ENCODE results near the gene TAF11L12. TPM values are rescaled to one million over a fixed set of nuclear protein-coding genes. Genes with fewer than 3 reads are reported as not detected.
"Not testable (repeated sequence)": the region's sequence is repeated elsewhere in the genome, so short reads cannot be mapped to it uniquely, and the experiment has no call there.

Gene TAF11L12
- total RNA-seq, 4 donors from 2014 or later = not detected

DNA sequence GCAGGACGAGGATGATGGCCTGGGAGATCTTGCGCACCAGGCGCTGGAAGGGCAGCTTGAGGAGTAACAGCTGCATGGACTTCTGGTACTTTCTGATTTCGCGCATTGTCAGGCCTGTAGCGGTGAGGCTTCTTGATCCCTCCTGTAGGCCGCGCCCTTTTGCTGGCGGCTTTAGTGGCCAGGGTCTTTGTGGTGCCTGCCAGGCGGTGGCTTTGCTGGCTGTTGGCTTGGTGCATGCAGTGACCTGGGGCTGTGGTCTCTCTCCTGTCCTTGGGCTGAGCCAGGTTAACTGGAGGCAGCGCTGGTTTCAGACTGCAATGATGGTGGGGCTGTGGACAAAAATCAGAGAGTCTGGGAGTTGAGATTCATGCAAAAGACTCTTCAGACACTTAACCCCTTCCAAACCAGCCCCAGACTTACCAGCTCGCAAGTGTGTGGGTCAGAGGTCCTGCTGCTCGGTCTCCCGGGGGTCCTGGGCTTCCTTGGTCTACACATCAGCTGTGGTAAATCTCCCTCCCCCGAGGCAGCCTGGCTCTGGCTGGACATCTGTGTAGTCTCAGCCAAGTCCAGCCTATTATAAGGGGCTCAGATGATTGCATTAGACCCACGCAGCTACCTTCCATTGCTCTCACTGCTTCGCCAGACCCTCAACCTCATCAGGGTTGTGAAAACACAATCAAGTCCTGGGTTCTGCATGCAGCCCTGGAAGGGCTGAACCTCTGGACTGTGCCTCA is 4.8 kb downstream of the TAF11L12 start:
- intact Hi-C loops (cut with DNase I; ENCODE audit: low total_unique reads) = no loop called here
- Histone ChIP-seq H3K4me3 (no peak overlapping the region), H3K4me1 (no peaks in the 10 kb centered on the region), H3K27me3 (no peaks in the 10 kb centered on the region), H3K27ac (no peak overlapping the region), H3K36me3 (no peaks in the 10 kb centered on the region), H3K9me3 (no peaks in the 10 kb centered on the region)
- in situ Hi-C loops (cut with MboI; ENCODE audit: low pct_ligation_motif_present in 1 of 4, low pct_unique_long_range_greater_than_20kb in 1 of 4, low sequenced_read_pairs in 3 of 4) = no loop called here
- DNase-seq = no peak
- TF ChIP-seq POLR2AphosphoS5 (IDR thresholded peaks at IDR 0.05) (no peak), POLR2A (IDR thresholded peaks at IDR 0.05) (no peak), EP300 (IDR thresholded peaks at IDR 0.05; ENCODE audit: low read depth) (no peak)
- TF ChIP-seq, protein P1, sequence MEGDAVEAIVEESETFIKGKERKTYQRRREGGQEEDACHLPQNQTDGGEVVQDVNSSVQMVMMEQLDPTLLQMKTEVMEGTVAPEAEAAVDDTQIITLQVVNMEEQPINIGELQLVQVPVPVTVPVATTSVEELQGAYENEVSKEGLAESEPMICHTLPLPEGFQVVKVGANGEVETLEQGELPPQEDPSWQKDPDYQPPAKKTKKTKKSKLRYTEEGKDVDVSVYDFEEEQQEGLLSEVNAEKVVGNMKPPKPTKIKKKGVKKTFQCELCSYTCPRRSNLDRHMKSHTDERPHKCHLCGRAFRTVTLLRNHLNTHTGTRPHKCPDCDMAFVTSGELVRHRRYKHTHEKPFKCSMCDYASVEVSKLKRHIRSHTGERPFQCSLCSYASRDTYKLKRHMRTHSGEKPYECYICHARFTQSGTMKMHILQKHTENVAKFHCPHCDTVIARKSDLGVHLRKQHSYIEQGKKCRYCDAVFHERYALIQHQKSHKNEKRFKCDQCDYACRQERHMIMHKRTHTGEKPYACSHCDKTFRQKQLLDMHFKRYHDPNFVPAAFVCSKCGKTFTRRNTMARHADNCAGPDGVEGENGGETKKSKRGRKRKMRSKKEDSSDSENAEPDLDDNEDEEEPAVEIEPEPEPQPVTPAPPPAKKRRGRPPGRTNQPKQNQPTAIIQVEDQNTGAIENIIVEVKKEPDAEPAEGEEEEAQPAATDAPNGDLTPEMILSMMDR (IDR thresholded peaks at IDR 0.05) = no peak
- WGBS, 2 donors (ENCODE audit: low coverage in 1 of 2) = 80% methylated on average over 17 of the region's 17 CpGs; no CpG with 5 or more reads in 1 of the 2 donors

DNA sequence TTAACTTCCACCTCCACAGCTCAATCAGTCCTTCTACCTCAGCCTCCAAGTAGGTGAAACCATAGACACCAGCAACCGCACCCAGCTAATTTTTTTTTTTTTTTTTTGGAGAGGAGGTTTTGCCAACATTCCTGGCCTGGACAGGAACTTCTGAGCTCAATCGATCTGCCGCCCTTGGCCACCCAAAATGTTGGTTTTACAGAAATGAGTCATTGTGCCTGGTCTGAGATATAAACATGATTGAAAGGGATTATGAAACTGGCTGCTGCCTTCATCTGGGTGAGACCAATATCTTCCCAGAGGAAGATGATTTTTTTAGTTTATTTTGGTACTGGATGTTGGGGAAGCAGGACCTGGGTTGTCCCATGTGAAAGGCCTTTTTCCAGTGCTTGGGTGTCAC is 9.2 kb downstream of the TAF11L12 start:
- Histone ChIP-seq H3K9me3 (no peaks in the 10 kb centered on the region), H3K4me1 (no peaks in the 10 kb centered on the region), H3K27me3 (no peaks in the 10 kb centered on the region), H3K27ac (no peak overlapping the region), H3K36me3 (no peaks in the 10 kb centered on the region), H3K4me3 (no peak overlapping the region)
- 76 to 82% methylated on average over 3 of the region's 3 CpGs for WGBS, 2 donors (ENCODE audit: low coverage in 1 of 2)
- in situ Hi-C loops (cut with MboI; ENCODE audit: low pct_ligation_motif_present in 1 of 4, low pct_unique_long_range_greater_than_20kb in 1 of 4, low sequenced_read_pairs in 3 of 4) (no loop called here), intact Hi-C loops (cut with DNase I; ENCODE audit: low total_unique reads) (no loop called here)
- no peak for DNase-seq
- TF ChIP-seq POLR2A (IDR thresholded peaks at IDR 0.05) (no peak), POLR2AphosphoS5 (IDR thresholded peaks at IDR 0.05) (no peak), EP300 (IDR thresholded peaks at IDR 0.05; ENCODE audit: low read depth) (no peak)
- TF ChIP-seq, protein P1 (IDR thresholded peaks at IDR 0.05) = no peak

DNA sequence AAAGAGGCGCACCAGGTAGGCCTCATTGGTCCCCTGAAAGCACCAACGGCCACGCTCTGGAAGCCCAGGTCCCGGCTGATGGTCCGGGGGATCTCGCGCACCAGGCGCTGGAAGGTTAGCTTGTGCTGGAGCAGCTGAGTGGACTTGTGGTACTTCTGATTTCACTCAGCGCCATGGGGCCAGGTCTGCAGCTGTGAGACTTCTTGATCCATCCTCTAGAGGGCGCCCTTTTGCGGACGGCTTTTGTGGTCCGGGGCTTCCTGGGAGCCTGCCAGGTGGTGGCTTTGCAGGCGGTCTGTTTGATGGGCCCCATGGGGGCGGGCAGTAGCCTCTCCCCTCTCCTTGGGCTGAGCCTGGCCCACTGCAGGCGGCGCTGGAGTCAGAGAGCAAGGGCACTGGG is 10.4 kb downstream of the TAF11L12 start:
- in situ Hi-C loops (cut with MboI; ENCODE audit: low pct_ligation_motif_present in 1 of 4, low pct_unique_long_range_greater_than_20kb in 1 of 4, low sequenced_read_pairs in 3 of 4) = no loop called here
- no peaks in the 10 kb centered on the region for H3K4me1 ChIP-seq
- no peaks in the 10 kb centered on the region for H3K9me3 ChIP-seq
- no peak overlapping the region for H3K27ac ChIP-seq
- no peak for DNase-seq
- intact Hi-C loops (cut with DNase I; ENCODE audit: low total_unique reads) = no loop called here
- no peaks in the 10 kb centered on the region for H3K36me3 ChIP-seq
- H3K27me3 ChIP-seq = no peaks in the 10 kb centered on the region
- 89% methylated on average over 17 of the region's 17 CpGs; no CpG with 5 or more reads in 1 of the 2 donors for WGBS, 2 donors (ENCODE audit: low coverage in 1 of 2)
- TF ChIP-seq EP300 (IDR thresholded peaks at IDR 0.05; ENCODE audit: low read depth) = no peak
- TF ChIP-seq, protein P1 (IDR thresholded peaks at IDR 0.05) = no peak
- TF ChIP-seq POLR2AphosphoS5 (IDR thresholded peaks at IDR 0.05) = no peak
- TF ChIP-seq POLR2A (IDR thresholded peaks at IDR 0.05) = no peak
- no peak overlapping the region for H3K4me3 ChIP-seq

DNA sequence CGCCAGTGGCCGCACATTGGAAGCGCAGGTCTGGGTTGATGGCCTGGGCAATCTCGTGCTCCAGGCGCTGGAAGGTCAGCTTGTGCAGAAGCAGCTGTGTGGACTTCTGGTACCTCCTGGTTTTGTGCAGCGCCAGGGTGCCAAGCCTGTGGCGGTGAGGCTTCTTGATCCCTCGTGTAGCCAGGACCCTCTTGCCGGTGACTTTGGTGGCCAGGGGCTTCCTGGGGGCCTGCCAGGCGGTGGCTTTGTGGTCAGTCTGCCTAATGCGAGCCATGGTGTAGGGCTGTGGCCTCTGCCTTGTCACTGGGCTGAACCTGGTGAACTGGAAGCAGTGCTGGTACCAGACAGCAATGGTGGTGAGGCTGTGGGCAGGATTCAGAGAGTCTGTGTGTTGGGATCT is 15.5 kb downstream of the TAF11L12 start:
- intact Hi-C loops (cut with DNase I; ENCODE audit: low total_unique reads) = no loop called here
- no peaks in the 10 kb centered on the region for H3K4me1 ChIP-seq
- no peaks in the 10 kb centered on the region for H3K27me3 ChIP-seq
- H3K27ac ChIP-seq = no peak overlapping the region
- DNase-seq = no peak
- no peak overlapping the region for H3K4me3 ChIP-seq
- 95% methylated on average over 11 of the region's 11 CpGs; no CpG with 5 or more reads in 1 of the 2 donors for WGBS, 2 donors (ENCODE audit: low coverage in 1 of 2)
- H3K9me3 ChIP-seq = no peaks in the 10 kb centered on the region
- in situ Hi-C loops (cut with MboI; ENCODE audit: low pct_ligation_motif_present in 1 of 4, low pct_unique_long_range_greater_than_20kb in 1 of 4, low sequenced_read_pairs in 3 of 4) = no loop called here
- TF ChIP-seq POLR2A (IDR thresholded peaks at IDR 0.05) (no peak), EP300 (IDR thresholded peaks at IDR 0.05; ENCODE audit: low read depth) (no peak), POLR2AphosphoS5 (IDR thresholded peaks at IDR 0.05) (no peak)
- TF ChIP-seq, protein P1 (IDR thresholded peaks at IDR 0.05) = no peak
- no peaks in the 10 kb centered on the region for H3K36me3 ChIP-seq

DNA sequence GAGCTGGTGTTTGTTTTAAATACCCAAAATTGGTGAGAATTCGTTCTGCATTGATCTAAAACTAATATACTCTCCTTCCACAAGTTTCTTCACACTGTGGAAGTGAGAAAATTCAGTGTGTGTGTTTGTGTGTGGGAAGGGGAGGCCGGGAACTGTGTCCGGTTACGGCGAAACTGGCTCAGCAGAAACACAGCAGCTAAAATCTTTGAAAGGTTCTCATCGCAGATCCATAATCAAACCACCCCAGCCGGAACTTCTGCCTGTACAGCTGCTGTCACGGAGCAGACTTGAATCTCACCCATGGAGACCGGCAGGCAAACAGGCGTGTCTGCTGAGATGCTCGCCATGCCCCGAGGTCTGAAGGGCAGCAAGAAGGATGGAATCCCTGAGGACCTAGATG is 21.6 kb downstream of the TAF11L12 start, which contains the start of gene TAF11L13:
TAF11L13 (plus strand) TSS at position 301 of the 400 bp plus-strand sequence.
- H3K9me3 ChIP-seq; DNase-seq; H3K27me3 ChIP-seq; intact Hi-C loops (cut with DNase I; ENCODE audit: low total_unique reads); H3K4me1 ChIP-seq; H3K4me3 ChIP-seq; H3K36me3 ChIP-seq; H3K27ac ChIP-seq; in situ Hi-C loops (cut with MboI; ENCODE audit: low pct_ligation_motif_present in 1 of 4, low pct_unique_long_range_greater_than_20kb in 1 of 4, low sequenced_read_pairs in 3 of 4): not testable (repeated sequence)
- WGBS, 2 donors (ENCODE audit: low coverage in 1 of 2) = 80% methylated on average over 7 of the region's 12 CpGs; no CpG with 5 or more reads in 1 of the 2 donors
